ENCODE data around the gene RPS14.
"Not testable (repeated sequence)": the region's sequence is repeated elsewhere in the genome, so short reads cannot be mapped to it uniquely, and the experiment has no call there.

RPS14 gene

GRCh38 chr5:150479416-150479815 lies 29.9 kb upstream of the RPS14 start:
- no peak for DNase-seq

GRCh38 chr5:150476568-150476967 lies 27.0 kb upstream of the RPS14 start:
- not testable (repeated sequence) for DNase-seq

DNA sequence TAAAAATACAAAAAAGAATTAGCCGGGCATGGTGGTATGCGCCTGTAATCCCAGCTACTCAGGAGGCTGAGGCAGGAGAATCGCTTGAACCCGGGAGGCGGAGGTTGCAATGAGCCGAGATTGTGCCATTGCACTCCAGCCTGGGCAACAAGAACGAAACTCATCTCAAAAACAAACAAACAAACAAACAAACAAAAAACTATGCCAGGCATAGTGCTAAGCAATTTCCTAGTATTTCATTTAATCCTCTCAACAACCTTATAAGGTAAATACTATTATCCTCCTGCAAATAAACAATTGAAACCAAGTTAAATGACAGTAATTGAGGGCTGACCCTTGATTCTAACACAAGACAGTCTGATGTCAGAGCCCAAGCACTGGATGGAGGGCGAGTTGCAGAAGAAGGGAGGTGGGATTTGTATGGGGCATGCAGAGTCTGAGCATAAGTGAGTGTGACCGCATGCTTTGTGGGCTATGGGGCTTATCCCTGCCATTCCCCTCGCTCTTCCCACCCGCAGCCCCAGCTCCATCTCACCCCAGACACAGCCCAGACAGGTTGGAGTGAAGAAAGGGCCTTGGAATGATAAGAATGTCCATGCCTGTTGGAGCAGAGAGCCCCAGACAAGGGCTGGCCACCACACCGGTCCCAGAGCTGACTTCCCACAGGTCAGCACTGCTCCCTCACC lies 24.3 kb upstream of the RPS14 start:
- no peak for DNase-seq

DNA sequence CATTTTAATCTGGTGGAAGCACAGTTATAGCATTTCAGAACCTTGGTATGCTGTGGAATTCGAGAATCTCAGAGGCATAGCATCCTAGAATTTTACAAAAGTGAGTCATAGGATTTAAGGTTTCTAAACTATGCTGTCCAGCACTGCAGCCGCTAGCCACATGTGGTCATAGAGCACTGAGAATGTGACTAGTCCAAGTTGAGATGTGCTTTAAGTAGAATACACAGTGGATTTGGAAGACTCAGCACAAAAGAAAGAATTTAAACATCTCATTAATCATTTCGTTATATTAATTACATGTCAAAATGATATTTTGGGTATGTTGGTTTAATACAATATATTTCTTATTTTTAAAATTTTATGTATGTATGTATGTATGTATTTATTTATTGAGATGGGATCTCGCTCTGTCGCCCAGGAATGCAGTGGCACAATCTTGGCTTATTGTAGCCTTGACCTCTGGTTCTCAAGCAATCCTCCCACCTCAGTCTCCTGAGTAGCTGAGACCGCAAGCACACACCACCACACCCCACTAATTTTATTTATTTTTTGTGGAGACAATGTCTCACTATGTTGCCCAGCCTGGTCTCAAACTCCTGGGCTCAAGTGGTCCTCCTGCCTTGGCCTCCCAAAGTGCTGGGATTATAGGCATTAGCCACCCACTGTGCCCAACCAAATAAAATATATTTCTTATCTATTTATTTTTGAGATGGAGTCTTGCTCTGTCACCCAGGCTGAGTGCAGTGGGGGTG lies 20.4 kb upstream of the RPS14 start:
- no peak for DNase-seq

- no peak for DNase-seq
These were observed 18.7 kb upstream of the RPS14 start for GRCh38 chr5:150468206-150468605.

- no peak for DNase-seq
These were observed 16.4 kb upstream of the RPS14 start for GRCh38 chr5:150465927-150466326.

DNA sequence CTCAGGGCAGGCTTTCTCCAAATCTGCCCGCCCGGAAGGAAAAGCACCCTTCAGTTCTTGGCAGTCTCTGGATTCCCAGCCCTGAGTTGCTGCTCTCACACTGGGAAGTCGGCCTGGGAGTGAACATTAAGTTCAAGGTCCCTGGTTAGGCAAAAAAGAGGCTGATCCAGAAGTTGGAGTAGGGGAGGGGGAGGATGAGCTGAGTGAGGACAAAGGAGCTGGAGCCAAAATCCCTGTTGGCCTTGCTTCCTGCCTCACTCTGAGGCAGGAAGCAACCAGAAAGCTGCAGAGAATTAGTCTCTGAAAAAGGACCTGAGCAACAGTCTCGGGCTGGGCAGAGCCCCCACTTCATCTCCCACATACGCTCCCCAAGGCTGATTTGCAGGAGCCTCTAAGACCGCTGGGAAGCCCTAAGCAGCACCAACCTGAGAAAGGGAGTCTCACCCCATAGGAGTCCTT lies 15.0 kb upstream of the RPS14 start:
- DNase-seq = no peak

- DNase-seq = peak; percentile 64
These were observed 11.7 kb upstream of the RPS14 start for GRCh38 chr5:150461231-150461630.

GRCh38 chr5:150460781-150461180 lies 11.2 kb upstream of the RPS14 start:
- DNase-seq = no peak

DNA sequence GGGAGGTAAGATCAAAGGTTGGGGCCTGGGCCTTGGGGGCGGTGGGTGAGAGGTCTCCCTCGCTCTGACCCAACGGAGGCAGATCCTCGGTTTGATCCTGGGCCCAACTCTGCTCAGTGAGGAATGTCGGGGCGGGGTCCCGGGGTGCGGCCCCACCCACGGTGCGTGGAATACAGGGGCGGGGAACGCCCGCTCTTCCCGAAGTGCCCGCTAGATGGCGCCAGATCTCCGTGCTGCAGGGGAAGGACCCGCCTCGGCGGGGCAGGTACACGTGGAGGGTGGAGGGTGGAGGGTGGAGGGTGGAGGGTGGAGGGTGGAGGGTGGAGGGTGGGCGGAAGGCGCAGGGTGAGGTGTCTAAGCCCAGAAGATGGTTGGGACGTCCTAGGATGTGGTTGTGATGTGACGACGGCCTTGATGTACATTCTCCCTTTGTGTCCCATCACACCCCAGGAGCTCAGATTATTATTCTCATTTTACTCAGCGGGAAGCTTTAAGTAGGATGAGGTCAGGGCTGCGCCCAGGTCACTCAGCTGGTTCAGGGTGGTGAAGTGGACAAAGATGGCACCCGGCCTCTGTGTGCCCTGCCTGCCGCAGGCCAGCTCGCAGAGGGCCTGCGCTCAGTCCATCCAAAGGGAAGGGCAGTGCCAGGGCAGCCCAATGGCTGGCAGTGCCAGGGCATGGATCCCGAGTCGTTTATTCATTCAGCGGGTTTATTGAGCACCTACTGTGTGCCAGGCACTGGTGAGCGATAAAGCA lies 9.4 kb upstream of the RPS14 start:
- DNase-seq = peak; percentile 38

DNA sequence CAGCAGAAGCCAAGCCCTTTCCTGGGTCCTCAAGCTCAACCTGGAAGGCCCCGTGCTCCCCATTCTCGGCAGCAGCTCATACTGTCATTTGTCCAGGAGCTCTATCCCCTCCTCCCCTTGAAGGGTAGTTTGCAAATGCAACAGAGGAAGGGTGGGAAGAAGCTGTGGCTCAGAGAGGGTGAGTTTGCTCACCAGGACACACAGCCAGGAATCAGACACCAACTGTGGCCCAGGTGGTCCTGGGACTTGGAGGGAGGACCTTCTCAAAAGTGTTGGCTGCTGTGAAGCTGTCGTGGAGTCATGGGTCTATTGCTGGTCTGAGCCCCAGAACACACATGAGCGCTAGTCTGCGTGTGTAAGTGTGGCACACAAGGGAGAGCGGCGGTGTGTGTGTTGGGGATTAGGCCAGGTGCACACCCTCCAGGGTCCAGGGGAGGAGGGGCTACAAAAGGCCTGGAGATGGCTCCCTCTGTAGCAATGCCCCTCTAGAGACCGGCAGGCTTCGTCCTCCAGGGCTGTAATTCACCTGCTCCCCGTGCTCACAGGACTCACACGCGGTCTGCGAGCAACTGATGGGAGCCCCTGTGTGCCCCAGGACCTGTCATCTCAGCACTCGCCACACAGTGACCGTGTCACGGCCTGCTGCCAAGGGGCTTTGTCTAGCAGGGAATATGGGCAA lies 8.2 kb upstream of the RPS14 start:
- DNase-seq = no peak

DNA sequence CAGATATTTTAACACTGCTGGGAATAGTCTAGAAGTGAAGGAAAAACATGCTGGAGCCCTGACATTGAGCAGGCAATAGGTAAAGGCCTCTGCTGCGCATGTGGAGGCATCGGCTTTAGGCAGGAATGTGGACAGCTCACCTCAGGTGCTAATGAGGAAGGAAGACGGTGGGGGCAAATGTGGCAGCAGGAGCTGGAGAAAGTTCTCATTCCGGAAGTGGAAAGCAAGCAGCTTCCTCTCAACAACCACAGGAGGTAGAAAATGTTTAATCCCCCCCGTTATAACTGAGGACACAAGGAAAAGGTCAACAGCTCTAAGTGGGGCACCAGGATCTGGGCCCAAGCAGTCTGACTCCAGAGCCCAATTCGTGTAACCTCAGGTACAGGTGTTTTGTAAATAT lies 7.6 kb upstream of the RPS14 start:
- DNase-seq = no peak

- no peak for DNase-seq
These were observed 5.1 kb upstream of the RPS14 start for GRCh38 chr5:150454492-150455229.

- not testable (repeated sequence) for DNase-seq
These were observed 4.5 kb upstream of the RPS14 start for GRCh38 chr5:150454027-150454426.

DNA sequence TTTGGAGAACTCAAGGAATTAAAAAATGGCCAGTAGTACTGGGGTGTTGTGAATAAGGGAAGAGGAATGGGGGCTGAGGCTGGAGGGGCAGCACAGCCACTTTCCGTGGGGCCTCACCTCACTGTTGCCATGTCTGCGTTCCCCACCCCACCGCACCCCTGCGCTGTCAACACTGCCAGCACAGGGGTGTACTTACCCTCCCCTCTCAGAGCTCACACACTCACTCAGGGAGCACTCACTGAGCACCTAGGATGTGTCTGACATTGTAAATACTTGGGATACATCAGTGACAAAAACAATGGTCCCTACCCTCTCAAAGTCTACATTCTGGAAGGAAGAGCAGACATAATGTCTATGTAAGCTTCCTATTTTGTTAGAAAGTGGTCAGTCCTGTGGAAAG lies 3.4 kb upstream of the RPS14 start:
- no peak for DNase-seq

GRCh38 chr5:150451594-150451993 lies 2.1 kb upstream of the RPS14 start:
- DNase-seq = no peak

DNA sequence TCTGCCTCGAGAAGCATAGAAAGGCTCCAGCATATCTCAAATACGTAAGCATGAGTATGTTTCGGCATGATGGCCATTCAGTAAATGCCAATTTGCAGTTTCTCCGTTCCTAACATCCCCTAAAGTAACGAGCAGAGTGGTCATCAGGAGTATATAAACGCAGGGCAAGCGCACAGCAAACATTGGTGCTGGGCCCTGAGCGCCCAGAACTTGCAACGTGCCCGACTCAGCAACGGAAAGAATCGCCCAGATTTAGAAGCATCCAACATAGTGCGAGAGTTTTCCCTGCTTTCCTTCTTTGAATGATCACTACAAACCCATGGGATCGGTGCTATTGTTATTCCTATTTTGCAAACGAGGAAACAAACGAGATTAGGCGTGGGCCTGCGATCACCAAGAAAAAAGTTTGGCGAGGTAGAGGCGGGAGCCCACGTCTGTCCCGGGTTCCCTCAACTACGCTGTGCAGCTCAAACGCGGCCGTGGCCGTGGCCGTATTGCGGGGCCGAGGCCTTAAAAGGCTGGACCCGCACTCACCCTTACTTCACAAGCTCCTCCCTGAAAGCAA lies 505 bp downstream of the RPS14 start:
- no peak for DNase-seq

DNA sequence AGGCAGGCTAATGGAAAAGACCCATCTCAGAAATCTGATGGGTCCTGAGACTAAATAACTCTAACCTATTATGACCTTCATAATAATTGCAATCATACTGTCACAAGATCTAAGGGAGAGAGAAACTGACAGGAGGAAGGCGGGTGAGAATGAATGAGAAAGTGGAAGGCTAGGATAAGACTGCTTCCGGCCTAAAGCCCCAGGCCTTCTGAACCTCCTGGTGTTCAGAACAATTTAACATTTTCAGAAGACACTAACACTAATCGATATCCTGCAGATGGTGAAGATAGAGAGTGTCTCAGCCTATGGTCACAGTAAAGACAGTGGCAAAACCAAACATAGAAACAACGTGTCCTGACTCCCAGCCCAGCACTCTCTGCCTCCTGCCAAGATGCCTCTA lies 1.2 kb downstream of the RPS14 start:
- no peak for DNase-seq

GRCh38 chr5:150447188-150447587 lies 2.4 kb downstream of the RPS14 start:
- no peak for DNase-seq

DNA sequence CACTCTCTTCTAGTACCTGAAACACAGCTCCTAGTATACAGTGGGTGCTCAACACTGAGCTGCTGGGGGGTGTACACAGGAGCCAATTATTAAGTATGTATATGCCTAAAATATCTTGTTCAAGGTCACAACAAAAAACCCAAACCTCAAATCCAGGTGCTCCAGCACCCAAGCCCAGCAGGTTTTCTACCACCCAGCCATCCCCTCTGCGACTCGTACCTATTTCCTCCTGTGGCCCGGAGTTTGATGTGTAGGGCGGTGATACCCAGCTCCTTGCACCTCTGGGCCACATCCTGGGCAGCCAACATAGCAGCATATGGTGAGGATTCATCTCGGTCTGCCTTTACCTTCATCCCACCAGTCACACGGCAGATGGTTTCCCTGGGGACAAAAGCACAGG lies 3.0 kb downstream of the RPS14 start:
- no peak for DNase-seq

DNA sequence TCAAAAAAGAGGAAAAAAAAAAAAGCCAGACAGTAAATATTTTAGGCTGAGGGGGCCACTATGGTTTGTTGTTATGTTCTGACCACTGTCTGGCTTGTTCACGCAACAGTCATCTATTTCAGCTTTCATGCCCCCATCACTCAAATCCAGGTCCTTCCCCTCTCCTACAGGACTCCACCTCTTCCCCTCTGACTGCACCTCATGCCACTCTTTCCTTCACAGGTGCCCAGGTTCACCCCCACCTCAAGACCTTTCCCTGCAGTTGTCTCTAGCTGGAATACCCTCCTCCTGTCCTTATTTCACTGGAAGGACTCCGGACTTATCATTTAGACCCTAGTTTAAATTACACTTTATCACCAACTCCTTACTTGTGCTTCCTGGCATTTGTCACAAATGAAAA lies 3.5 kb downstream of the RPS14 start:
- DNase-seq = no peak

GRCh38 chr5:150444770-150445169 lies 4.8 kb downstream of the RPS14 start:
- no peak for DNase-seq
